WTC11 (cell line): ENCODE results near the gene IL12RB1. TPM values are rescaled to one million over a fixed set of nuclear protein-coding genes. Genes with fewer than 3 reads are reported as not detected.

Experiments used
- ATAC-seq: fragments of 200-7000 bp; cut with Tn5 transposase; 2 replicates; pipeline ENCODE4 v1.10.0; 2021; ENCODE audit warnings: mild to moderate bottlenecking, moderate library complexity
- CTCF ChIA-PET: fragments of 300-600 bp; sonication (Branson Sonifier 250); formaldehyde crosslinking; loops from one replicate; lab custom pipeline; 2021; ENCODE audit warnings: antibody characterized with exemption; lab: Charles Lee
- POLR2A ChIA-PET: fragments of 350-600 bp; sonication (Branson Sonifier 250); formaldehyde crosslinking; loops from one replicate; lab custom pipeline; 2021; ENCODE audit warnings: antibody characterized with exemption; lab: Charles Lee
- DNase-seq: peaks from one replicate; pipeline ENCODE4 v3.0.0; 2021; ENCODE audit warnings: low spot score
- H3K27ac Mint-ChIP-seq: 2 replicates; pipeline ENCODE4 v1.8.0; 2021; ENCODE audit warnings: mixed read lengths
- H3K27me3 Mint-ChIP-seq: 2 replicates; pipeline ENCODE4 v1.8.0; 2021; ENCODE audit warnings: low read depth, mild to moderate bottlenecking, moderate library complexity, mixed read lengths
- H3K36me3 Mint-ChIP-seq: 2 replicates; pipeline ENCODE4 v1.8.0; 2021; ENCODE audit warnings: mixed read lengths
- H3K4me1 Mint-ChIP-seq: 2 replicates; pipeline ENCODE4 v1.8.0; 2022; ENCODE audit warnings: mixed read lengths
- H3K4me3 Mint-ChIP-seq: 2 replicates; pipeline ENCODE4 v1.8.0; 2021; ENCODE audit warnings: mild to moderate bottlenecking, moderate library complexity, mixed read lengths
- H3K9me3 Mint-ChIP-seq: 2 replicates; pipeline ENCODE4 v1.8.0; 2021; ENCODE audit warnings: mixed read lengths
- CBFB ChIP-seq: sonication (generic); formaldehyde crosslinking; IDR thresholded peaks from 2 replicates; pipeline ENCODE4 v1.8.1; 2022; ENCODE audit warnings: mild to moderate bottlenecking, low read depth, missing genetic modification reagents
- CREM ChIP-seq: sonication (generic); formaldehyde crosslinking; IDR thresholded peaks from 2 replicates; pipeline ENCODE4 v1.8.1; 2022; ENCODE audit warnings: mild to moderate bottlenecking, missing genetic modification reagents, moderate library complexity
- ELF4 ChIP-seq: sonication (generic); formaldehyde crosslinking; IDR thresholded peaks from 2 replicates; pipeline ENCODE4 v1.8.1; 2022; ENCODE audit warnings: low read depth, mild to moderate bottlenecking, moderate library complexity, missing genetic modification reagents
- FOXJ3 ChIP-seq: sonication (generic); formaldehyde crosslinking; IDR thresholded peaks from 2 replicates; pipeline ENCODE4 v1.9.0; 2021; ENCODE audit warnings: missing genetic modification reagents, mild to moderate bottlenecking, borderline replicate concordance
- GRHL2 ChIP-seq: fragments of 250-450 bp; sonication (Bioruptor Pico); IDR thresholded peaks from 2 replicates; pipeline ENCODE4 v1.8.0; 2022; ENCODE audit warnings: mild to moderate bottlenecking, moderate library complexity; ENCODE audit not compliant: insufficient replicate concordance, severe bottlenecking
- GTF2I ChIP-seq: fragments of 250-450 bp; sonication (Bioruptor Pico); conservative IDR thresholded peaks from 2 replicates; pipeline ENCODE4 v1.4.0; 2021; ENCODE audit warnings: mild to moderate bottlenecking
- JUN ChIP-seq: sonication (generic); formaldehyde crosslinking; IDR thresholded peaks from 2 replicates; pipeline ENCODE4 v1.8.0; 2023; ENCODE audit warnings: mild to moderate bottlenecking, missing genetic modification reagents
- SMAD4 ChIP-seq: sonication (generic); formaldehyde crosslinking; IDR thresholded peaks from 2 replicates; pipeline ENCODE4 v1.8.0; 2022; ENCODE audit warnings: mild to moderate bottlenecking, missing genetic modification reagents
- SP1 ChIP-seq: sonication (generic); formaldehyde crosslinking; conservative IDR thresholded peaks from 2 replicates; pipeline ENCODE4 v1.8.1; 2022; ENCODE audit warnings: missing genetic modification reagents
- TEAD1 ChIP-seq: sonication (generic); formaldehyde crosslinking; IDR thresholded peaks from 2 replicates; pipeline ENCODE4 v1.8.0; 2022; ENCODE audit warnings: mild to moderate bottlenecking, missing genetic modification reagents
- ZNF219 ChIP-seq: sonication (generic); formaldehyde crosslinking; IDR thresholded peaks from 2 replicates; pipeline ENCODE4 v1.8.0; 2023; ENCODE audit warnings: missing genetic modification reagents, mild to moderate bottlenecking, borderline replicate concordance
- ZNF317 ChIP-seq: sonication (generic); formaldehyde crosslinking; IDR thresholded peaks from 2 replicates; pipeline ENCODE4 v1.8.1; 2023; ENCODE audit warnings: low read depth, mild to moderate bottlenecking, moderate library complexity, missing genetic modification reagents, borderline replicate concordance
- ZNF396 ChIP-seq: fragments of 250-450 bp; sonication (Bioruptor Pico); IDR thresholded peaks from 2 replicates; pipeline ENCODE4 v1.8.0; 2021; ENCODE audit warnings: mild to moderate bottlenecking, moderate library complexity, borderline replicate concordance
- ZNF416 ChIP-seq: fragments of 250-450 bp; sonication (Bioruptor Pico); IDR thresholded peaks from 2 replicates; pipeline ENCODE4 v1.9.0; 2021; ENCODE audit warnings: mild to moderate bottlenecking, inconsistent platforms
- total RNA-seq: library from RNA; stranded (reverse); gene quantifications from 3 replicates; pipeline ENCODE4 v1.2.3, GENCODE V29; 2021
- TF ChIP-seq, protein P1 (sequence below): sonication (generic); formaldehyde crosslinking; IDR thresholded peaks from 2 replicates; pipeline ENCODE4 v1.8.1; 2023; ENCODE audit warnings: mild to moderate bottlenecking, moderate library complexity, missing genetic modification reagents
- TF ChIP-seq, protein P2 (sequence below): fragments of 250-450 bp; sonication (Bioruptor Pico); IDR thresholded peaks from 2 replicates; pipeline ENCODE4 v1.9.0; 2021; ENCODE audit warnings: mild to moderate bottlenecking
- TF ChIP-seq, protein P3 (sequence below): sonication (generic); formaldehyde crosslinking; IDR thresholded peaks from 2 replicates; pipeline ENCODE4 v1.8.0; 2023; ENCODE audit warnings: missing genetic modification reagents

Gene IL12RB1
- total RNA-seq, 1 experiment from 2014 or later: not detected

DNA sequence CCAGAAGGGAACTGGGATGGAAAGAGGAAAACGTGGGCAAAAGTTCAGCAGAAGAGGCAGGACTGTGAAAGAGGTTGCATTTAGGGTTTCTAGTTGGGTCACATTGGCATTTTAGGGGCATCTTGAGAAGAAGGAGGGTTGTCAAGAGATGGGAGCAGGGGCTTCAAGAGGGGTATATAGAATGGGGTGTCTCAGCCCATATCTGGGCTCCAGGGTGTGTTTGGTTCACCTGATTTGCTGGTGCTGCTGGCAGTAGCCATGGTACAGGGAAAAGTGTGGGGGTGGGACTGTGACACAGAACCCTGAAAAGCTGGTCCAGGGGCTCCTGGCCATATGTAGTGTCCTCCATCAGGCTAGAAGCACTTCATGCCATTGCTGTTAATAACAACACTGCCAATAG, 33.4 kb upstream of the IL12RB1 start:
- no peak for ATAC-seq
- Mint-ChIP-seq H3K36me3 (peaks cover 6% of the 10 kb centered on the region; the same call in 1 of the 2 replicates), H3K4me3 (no peak overlapping the region), H3K4me1 (peaks cover 27% of the 10 kb centered on the region)
- TF ChIP-seq JUN (CRISPR knock-in tag): no peak
- TF ChIP-seq, all 79 proteins: peak for 0
- DNase-seq: no peak
- ChIA-PET POLR2A (no interaction called here), CTCF (interaction anchor here (1.1 to 1.3 kb wide), 2 partner anchors 41 to 48 kb away, joined by 3 to 4 read pairs; no protein-coding TSS in a partner anchor)
- H3K27ac Mint-ChIP-seq: no peak overlapping the region
- H3K27me3 Mint-ChIP-seq: peaks cover 9% of the 10 kb centered on the region
- H3K9me3 Mint-ChIP-seq: no peaks in the 10 kb centered on the region

DNA sequence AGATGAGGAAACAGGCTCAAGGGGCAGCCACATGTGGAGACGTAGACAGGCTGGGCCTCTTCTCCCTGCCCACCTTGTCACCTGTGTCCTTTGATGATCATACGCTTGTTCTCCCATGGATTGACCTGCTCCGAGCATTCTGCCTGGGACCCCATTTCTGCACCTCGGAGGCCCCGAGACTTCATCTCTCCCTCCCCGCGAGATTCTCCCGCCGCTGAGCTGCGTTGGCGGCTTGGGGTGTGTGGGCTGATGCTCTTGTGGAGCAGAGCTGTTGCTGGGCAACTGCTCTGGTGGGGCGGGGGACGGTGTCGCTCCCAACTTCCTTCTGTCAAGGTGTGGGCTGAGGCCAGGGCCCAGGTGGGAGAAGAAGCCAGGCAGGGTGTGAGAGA, 33.0 kb upstream of the IL12RB1 start:
- peaks cover 27% of the 10 kb centered on the region for H3K4me1 Mint-ChIP-seq
- DNase-seq (no peak), ATAC-seq (no peak)
- CTCF ChIA-PET: interaction anchor here (1.1 to 1.3 kb wide), 2 partner anchors 42 to 48 kb away, joined by 3 to 4 read pairs; no protein-coding TSS in a partner anchor
- no peak overlapping the region for H3K4me3 Mint-ChIP-seq
- no peaks in the 10 kb centered on the region for H3K9me3 Mint-ChIP-seq
- H3K27ac Mint-ChIP-seq: no peak overlapping the region
- H3K27me3 Mint-ChIP-seq: peaks cover 9% of the 10 kb centered on the region
- peaks cover 6% of the 10 kb centered on the region; the same call in 1 of the 2 replicates for H3K36me3 Mint-ChIP-seq
- TF ChIP-seq CREM (CRISPR knock-in tag): no peak
- POLR2A ChIA-PET: no interaction called here

DNA sequence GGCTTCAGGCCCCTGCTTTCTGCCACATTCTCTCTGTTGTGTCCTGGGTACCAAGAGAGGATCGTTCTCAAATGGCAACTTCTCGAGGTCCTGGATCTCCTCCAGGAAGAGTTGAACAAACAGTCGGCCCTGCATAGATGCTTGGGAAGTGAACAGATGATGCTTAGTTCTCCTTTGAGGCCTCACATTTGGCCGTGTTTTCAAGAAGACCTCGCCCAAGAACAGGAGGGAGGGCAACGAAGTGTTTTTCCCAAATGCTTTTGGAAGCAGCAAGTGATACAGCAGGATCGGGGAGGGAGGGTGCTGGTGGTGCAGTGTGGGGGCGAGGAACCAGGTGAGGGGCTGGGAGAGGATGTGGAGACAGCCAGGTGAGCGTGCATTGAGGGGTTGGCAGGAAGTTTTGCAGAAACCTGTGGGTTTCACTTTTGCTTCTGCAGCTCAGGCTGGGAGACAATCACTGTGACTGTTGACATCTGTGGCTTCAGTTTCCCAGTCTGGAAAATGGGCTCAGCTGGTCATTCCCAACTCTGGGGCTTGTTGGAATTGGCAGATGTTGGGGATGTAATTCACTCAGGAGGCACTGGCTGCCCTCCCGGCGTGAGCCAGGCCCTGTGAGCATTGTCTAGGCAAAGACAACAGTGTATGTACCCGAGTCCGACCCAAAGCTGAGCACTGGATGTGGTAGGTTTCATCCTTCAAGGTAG, 32.4 kb upstream of the IL12RB1 start:
- TF ChIP-seq SMAD4 (no peak), CBFB (no peak), ZNF317 (CRISPR knock-in tag) (no peak), GRHL2 (no peak)
- ChIA-PET CTCF (interaction anchor here (1.7 to 2.1 kb wide), 4 partner anchors 10 to 187 kb away, joined by 5 to 11 read pairs (median 9); partner anchors contain the start of gene CCDC124), POLR2A (interaction anchor here (0.5 kb wide), 1 partner anchor 160 kb away, joined by 3 read pairs; no protein-coding TSS in a partner anchor)
- peaks cover 27% of the 10 kb centered on the region for H3K4me1 Mint-ChIP-seq
- peaks cover 9% of the 10 kb centered on the region for H3K27me3 Mint-ChIP-seq
- no peaks in the 10 kb centered on the region for H3K9me3 Mint-ChIP-seq
- H3K36me3 Mint-ChIP-seq: peaks cover 1% of the 10 kb centered on the region; the same call in 1 of the 2 replicates
- DNase-seq: no peak
- peak overlapping the region; percentile 81 for H3K4me3 Mint-ChIP-seq
- H3K27ac Mint-ChIP-seq: no peak overlapping the region
- no peak for ATAC-seq

DNA sequence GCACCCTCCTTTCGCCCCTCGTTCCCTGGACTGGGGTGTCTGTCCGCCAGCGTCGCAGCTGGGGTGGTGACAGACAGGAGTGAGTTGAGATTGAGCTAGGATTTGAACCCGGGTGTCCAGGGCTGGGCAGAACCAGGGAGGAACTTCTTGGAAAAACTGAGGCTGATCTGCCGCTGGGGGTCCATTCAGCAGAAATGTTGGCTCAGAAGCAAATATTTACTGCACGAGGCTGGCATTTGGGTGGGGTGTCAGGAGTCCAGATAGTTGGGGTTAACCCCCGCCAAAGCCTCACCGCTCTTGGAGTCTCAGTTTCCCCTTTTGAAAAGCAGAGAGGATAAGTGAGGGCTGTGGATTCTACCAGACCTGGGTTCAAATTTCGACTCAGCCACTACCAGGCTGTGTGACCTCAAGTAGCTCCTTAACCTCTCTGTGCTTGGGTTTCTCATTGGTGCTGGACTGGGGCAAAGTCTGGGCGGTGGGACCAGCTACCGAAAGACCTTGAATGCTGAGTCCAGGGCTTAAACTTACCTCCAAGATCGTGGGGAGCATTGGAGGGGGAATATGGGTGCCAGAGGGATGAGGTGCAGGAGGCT, 31.8 kb upstream of the IL12RB1 start:
- no peaks in the 10 kb centered on the region for H3K9me3 Mint-ChIP-seq
- peak overlapping the region; percentile 81 for H3K4me3 Mint-ChIP-seq
- ATAC-seq (no peak), DNase-seq (no peak)
- ChIA-PET POLR2A (interaction anchor here (0.5 kb wide), 1 partner anchor 161 kb away, joined by 3 read pairs; no protein-coding TSS in a partner anchor), CTCF (interaction anchor here (0.8 to 2.1 kb wide), 12 partner anchors 9 to 298 kb away, joined by 3 to 11 read pairs (median 5); partner anchors contain the start of genes CCDC124, MAST3 and PIK3R2)
- no peaks in the 10 kb centered on the region for H3K36me3 Mint-ChIP-seq
- H3K4me1 Mint-ChIP-seq: peaks cover 27% of the 10 kb centered on the region
- H3K27me3 Mint-ChIP-seq: peaks cover 9% of the 10 kb centered on the region
- no peak for TF ChIP-seq ZNF219 (CRISPR knock-in tag)
- TF ChIP-seq, protein P1, sequence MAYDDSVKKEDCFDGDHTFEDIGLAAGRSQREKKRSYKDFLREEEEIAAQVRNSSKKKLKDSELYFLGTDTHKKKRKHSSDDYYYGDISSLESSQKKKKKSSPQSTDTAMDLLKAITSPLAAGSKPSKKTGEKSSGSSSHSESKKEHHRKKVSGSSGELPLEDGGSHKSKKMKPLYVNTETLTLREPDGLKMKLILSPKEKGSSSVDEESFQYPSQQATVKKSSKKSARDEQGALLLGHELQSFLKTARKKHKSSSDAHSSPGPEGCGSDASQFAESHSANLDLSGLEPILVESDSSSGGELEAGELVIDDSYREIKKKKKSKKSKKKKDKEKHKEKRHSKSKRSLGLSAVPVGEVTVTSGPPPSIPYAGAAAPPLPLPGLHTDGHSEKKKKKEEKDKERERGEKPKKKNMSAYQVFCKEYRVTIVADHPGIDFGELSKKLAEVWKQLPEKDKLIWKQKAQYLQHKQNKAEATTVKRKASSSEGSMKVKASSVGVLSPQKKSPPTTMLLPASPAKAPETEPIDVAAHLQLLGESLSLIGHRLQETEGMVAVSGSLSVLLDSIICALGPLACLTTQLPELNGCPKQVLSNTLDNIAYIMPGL (CRISPR knock-in tag): 0 out of 2 replicates have a peak, but pooled peaks have one; percentile 34
- no peak overlapping the region for H3K27ac Mint-ChIP-seq

DNA sequence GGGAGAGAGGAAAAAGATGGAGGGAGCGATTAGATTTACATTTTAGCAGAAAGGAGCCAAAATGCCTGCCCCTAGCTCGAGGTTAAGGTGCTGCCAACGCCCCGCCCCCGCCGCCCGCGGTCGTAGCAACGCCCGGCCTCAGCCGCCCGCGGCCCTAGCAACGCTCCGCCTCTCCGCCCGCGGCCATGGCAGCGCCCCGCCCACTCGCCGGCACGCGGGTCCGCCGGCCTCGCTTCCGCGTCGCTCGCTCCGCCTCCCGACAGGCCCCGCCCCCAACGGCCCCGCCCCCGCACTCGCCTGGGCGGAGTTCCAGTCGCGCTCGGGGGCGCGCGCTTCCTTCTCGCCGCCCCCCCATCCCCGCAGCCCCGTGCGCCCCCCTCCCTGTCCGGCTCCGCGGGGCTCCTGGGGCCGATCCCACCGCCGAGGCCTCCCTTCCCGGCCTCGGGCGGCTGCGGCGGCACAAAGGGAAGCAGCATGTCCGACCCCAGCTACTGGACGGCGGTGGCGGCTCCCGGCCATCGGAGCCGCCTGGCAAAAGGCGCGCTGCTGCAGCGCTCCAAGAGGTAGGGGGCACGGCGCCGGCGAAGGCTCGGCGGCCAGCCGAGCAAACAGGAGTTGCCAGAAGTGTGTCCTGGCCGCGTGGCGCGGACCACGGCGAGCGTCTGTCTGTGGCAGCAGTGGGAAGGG, 31.1 kb upstream of the IL12RB1 start:
- ChIA-PET POLR2A (interaction anchor here (0.6 kb wide), 1 partner anchor 102 kb away, joined by 5 read pairs; no protein-coding TSS in a partner anchor), CTCF (interaction anchor here (0.6 to 2.1 kb wide), 15 partner anchors 8 to 299 kb away, joined by 3 to 11 read pairs (median 5); partner anchors contain the start of genes CCDC124, MAST3 and PIK3R2)
- Mint-ChIP-seq H3K36me3 (no peaks in the 10 kb centered on the region), H3K4me1 (peaks cover 28% of the 10 kb centered on the region), H3K9me3 (no peaks in the 10 kb centered on the region), H3K4me3 (peak overlapping the region; percentile 81), H3K27me3 (peaks cover 9% of the 10 kb centered on the region), H3K27ac (peak overlapping the region; percentile 83; the same call in 1 of the 2 replicates)
- peak; percentile 78 for ATAC-seq
- peak; percentile 96 for DNase-seq
- TF ChIP-seq CREM (CRISPR knock-in tag): no peak
- TF ChIP-seq ZNF416: no peak
- TF ChIP-seq, protein P2, sequence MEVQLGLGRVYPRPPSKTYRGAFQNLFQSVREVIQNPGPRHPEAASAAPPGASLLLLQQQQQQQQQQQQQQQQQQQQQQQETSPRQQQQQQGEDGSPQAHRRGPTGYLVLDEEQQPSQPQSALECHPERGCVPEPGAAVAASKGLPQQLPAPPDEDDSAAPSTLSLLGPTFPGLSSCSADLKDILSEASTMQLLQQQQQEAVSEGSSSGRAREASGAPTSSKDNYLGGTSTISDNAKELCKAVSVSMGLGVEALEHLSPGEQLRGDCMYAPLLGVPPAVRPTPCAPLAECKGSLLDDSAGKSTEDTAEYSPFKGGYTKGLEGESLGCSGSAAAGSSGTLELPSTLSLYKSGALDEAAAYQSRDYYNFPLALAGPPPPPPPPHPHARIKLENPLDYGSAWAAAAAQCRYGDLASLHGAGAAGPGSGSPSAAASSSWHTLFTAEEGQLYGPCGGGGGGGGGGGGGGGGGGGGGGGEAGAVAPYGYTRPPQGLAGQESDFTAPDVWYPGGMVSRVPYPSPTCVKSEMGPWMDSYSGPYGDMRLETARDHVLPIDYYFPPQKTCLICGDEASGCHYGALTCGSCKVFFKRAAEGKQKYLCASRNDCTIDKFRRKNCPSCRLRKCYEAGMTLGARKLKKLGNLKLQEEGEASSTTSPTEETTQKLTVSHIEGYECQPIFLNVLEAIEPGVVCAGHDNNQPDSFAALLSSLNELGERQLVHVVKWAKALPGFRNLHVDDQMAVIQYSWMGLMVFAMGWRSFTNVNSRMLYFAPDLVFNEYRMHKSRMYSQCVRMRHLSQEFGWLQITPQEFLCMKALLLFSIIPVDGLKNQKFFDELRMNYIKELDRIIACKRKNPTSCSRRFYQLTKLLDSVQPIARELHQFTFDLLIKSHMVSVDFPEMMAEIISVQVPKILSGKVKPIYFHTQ (CRISPR knock-in tag): no peak
- TF ChIP-seq GTF2I (CRISPR knock-in tag): no peak
- TF ChIP-seq TEAD1 (CRISPR knock-in tag): no peak
- no peak for TF ChIP-seq FOXJ3
- TF ChIP-seq, protein P3, sequence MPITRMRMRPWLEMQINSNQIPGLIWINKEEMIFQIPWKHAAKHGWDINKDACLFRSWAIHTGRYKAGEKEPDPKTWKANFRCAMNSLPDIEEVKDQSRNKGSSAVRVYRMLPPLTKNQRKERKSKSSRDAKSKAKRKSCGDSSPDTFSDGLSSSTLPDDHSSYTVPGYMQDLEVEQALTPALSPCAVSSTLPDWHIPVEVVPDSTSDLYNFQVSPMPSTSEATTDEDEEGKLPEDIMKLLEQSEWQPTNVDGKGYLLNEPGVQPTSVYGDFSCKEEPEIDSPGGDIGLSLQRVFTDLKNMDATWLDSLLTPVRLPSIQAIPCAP: no peak
- TF ChIP-seq ZNF396 (CRISPR knock-in tag): no peak
- TF ChIP-seq SP1: peak; percentile 85
- TF ChIP-seq ELF4 (CRISPR knock-in tag): no peak
